Measurements from ENCODE around the gene SLC25A51.

GRCh38 chr9:37928552-37929430 is 24.9 kb upstream of the SLC25A51 start:
- no peak for TF ChIP-seq REST (IDR thresholded peaks at IDR 0.05; ENCODE audit: low read depth)
- TF ChIP-seq MAX (IDR thresholded peaks at IDR 0.05): no peak
- TF ChIP-seq CEBPB (IDR thresholded peaks at IDR 0.05): no peak
- TF ChIP-seq TAF1 (IDR thresholded peaks at IDR 0.05; ENCODE audit: low read depth): no peak
- no peak for TF ChIP-seq EP300 (IDR thresholded peaks at IDR 0.05; ENCODE audit: borderline replicate concordance)
- no peak for TF ChIP-seq FOXM1 (IDR thresholded peaks at IDR 0.05; ENCODE audit: borderline replicate concordance, low read depth)
- TF ChIP-seq ZBTB7A (IDR thresholded peaks at IDR 0.05; ENCODE audit: low read depth): no peak
- TF ChIP-seq TEAD4 (IDR thresholded peaks at IDR 0.05): no peak
- TF ChIP-seq RAD21 (IDR thresholded peaks at IDR 0.05; ENCODE audit: low read depth): no peak
